ENCODE data around the gene TEX44. TPM values are rescaled to one million over a fixed set of nuclear protein-coding genes. Genes with fewer than 3 reads are reported as not detected.

Gene TEX44
- not detected for total RNA-seq
- long read RNA-seq = 0 reads

- no peak for ATAC-seq
- intact Hi-C loops (cut with DNase I) = no loop called here
- Histone ChIP-seq H3K27me3 (no peaks in the 10 kb centered on the region), H3K4me3 (no peak within 1 kb of the TSS), H3K36me3 (no peaks in the 10 kb centered on the region), H3K4me1 (no peaks in the 10 kb centered on the region), H3K27ac (no peak within 1 kb of the TSS), H3K9me3 (no peaks in the 10 kb centered on the region)
- no peak for DNase-seq
- no peak for TF ChIP-seq CTCF (IDR thresholded peaks at IDR 0.05)
Observed at GRCh38 chr2:231592636-231593145, at the start of gene TEX44. Gene TEX44 (plus strand): TSS chr2:231592864. CDS start chr2:231592952, 88 bp downstream.

GRCh38 chr2:231545105-231545902, 47.4 kb upstream of the TEX44 start:
- intact Hi-C loops (cut with DNase I) = no loop called here
- DNase-seq (peak; percentile 76), ATAC-seq (peak; percentile 96)
- H3K9me3 ChIP-seq = no peaks in the 10 kb centered on the region
- H3K27me3 ChIP-seq = no peaks in the 10 kb centered on the region
- no peak overlapping the region for H3K4me3 ChIP-seq
- H3K36me3 ChIP-seq = no peaks in the 10 kb centered on the region
- H3K4me1 ChIP-seq = peaks cover 30% of the 10 kb centered on the region
- no peak for TF ChIP-seq CTCF (IDR thresholded peaks at IDR 0.05)
- H3K27ac ChIP-seq = peak overlapping the region; percentile 56

GRCh38 chr2:231546014-231546715, 46.5 kb upstream of the TEX44 start:
- H3K9me3 ChIP-seq = no peaks in the 10 kb centered on the region
- peak overlapping the region; percentile 56 for H3K27ac ChIP-seq
- H3K4me3 ChIP-seq = no peak overlapping the region
- peaks cover 28% of the 10 kb centered on the region for H3K4me1 ChIP-seq
- no peak for DNase-seq
- no peaks in the 10 kb centered on the region for H3K36me3 ChIP-seq
- no peak for ATAC-seq
- TF ChIP-seq CTCF (IDR thresholded peaks at IDR 0.05) = no peak
- H3K27me3 ChIP-seq = no peaks in the 10 kb centered on the region
- intact Hi-C loops (cut with DNase I) = no loop called here

GRCh38 chr2:231547315-231548110, 45.2 kb upstream of the TEX44 start:
- intact Hi-C loops (cut with DNase I) = no loop called here
- peaks cover 2% of the 10 kb centered on the region for H3K9me3 ChIP-seq
- peaks cover 19% of the 10 kb centered on the region for H3K4me1 ChIP-seq
- H3K36me3 ChIP-seq = no peaks in the 10 kb centered on the region
- no peak overlapping the region for H3K27ac ChIP-seq
- no peak for DNase-seq
- H3K27me3 ChIP-seq = no peaks in the 10 kb centered on the region
- ATAC-seq = no peak
- H3K4me3 ChIP-seq = no peak overlapping the region
- TF ChIP-seq CTCF (IDR thresholded peaks at IDR 0.05) = no peak

- intact Hi-C loops (cut with DNase I) = no loop called here
- Histone ChIP-seq H3K4me1 (peaks cover 21% of the 10 kb centered on the region), H3K4me3 (no peak overlapping the region), H3K27me3 (no peaks in the 10 kb centered on the region), H3K9me3 (peaks cover 7% of the 10 kb centered on the region), H3K27ac (no peak overlapping the region), H3K36me3 (no peaks in the 10 kb centered on the region)
- no peak for ATAC-seq
- TF ChIP-seq CTCF (IDR thresholded peaks at IDR 0.05) = no peak
- DNase-seq = no peak
Observed at GRCh38 chr2:231548752-231549151, 43.9 kb upstream of the TEX44 start.
